Forelimb muscle (tissue), 1 donor: ENCODE measurements around the gene RGS19. TPM values are rescaled to one million over a fixed set of nuclear protein-coding genes. Genes with fewer than 3 reads are reported as not detected.

Experiments
- DNase-seq: peaks from one replicate; pipeline ENCODE4 v3.0.0-alpha.2; 2013; ENCODE audit warnings: low read depth
- polyA plus RNA-seq: library from polyadenylated mRNA; unstranded; fragments of 120-200 nt; gene quantifications from one replicate; pipeline ENCODE4 v1.2.1, GENCODE V29; 2013; ENCODE audit not compliant: insufficient read length

Gene RGS19
- polyA plus RNA-seq, 1 donor: 4.7 TPM

DNA sequence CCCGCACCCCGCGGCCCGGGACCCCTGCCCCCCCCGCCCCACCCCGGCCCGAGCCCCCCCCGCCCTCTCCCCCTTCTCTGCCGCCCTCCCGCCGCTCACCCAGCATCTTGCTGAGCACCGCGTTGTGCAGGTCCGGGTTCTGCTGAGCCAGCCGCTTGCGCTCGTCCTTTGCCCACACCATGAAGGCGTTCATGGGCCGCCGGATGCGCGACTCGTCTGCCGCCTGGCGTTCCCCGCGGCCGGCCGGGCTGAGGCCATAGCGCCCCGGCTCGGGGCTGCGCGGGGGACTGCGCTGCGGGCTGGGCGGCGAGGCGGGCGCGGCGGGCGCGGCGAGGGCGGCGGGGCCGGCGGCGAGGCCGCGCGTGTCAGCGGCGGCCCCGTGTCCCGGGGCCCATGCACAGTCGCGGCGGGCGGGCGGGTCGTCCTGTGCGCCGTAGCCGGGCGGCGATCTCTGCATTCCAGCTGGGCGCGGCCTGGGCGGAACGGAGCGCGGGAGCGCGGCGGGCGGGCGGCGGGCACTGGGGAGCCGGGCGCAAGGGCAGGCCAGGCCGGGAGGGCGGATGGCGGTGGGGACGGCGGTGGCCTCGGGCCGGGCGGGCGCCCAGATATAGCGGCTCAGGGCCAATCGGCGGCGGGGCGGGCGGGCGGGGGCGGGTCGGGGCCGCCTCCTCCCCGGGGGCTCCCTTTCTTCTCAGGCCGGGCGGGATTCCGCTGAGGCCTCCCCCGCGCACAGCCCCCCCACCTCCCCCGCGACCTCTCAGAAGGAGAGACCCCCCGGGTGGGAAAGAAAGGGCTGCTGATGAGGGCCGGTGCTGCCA, 30.0 kb downstream of the RGS19 start, which contains the start of gene SOX18:
Gene SOX18 (minus strand): TSS at position 580 of the 818 bp plus-strand sequence. CDS start 123 bp downstream, at position 457.
- DNase-seq: no peak

DNA sequence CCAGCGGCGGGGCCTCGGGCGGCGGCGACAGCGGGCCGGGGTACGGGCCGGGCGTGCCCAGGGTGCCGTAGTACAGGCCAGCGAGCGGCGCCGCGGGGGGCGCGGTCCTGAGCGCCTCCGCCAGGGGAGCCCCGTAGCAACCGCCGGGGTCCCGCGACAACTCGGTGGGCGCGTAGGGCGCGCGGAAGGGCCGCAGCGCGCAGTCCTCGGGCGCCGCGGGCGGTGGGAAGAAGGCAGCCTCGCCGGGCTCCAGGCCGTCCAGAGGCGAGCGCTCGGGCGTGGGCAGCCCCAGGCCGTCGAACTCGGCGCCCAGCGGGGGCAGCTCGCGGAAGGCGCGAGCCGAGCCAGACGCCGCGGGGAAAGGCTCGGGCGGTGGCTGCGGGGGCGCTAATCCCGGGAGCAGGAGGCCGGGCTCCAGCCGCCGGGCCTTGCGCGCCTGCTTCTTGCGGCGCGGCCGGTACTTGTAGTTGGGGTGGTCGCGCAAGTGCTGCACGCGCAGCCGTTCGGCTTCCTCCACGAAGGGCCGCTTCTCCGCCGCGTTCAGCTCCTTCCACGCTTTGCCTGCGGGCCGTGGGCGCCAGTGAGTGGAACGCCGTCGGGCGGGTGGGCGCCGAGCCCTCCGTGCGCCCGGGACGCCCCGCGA, 30.8 kb downstream of the RGS19 start:
- DNase-seq: no peak

DNA sequence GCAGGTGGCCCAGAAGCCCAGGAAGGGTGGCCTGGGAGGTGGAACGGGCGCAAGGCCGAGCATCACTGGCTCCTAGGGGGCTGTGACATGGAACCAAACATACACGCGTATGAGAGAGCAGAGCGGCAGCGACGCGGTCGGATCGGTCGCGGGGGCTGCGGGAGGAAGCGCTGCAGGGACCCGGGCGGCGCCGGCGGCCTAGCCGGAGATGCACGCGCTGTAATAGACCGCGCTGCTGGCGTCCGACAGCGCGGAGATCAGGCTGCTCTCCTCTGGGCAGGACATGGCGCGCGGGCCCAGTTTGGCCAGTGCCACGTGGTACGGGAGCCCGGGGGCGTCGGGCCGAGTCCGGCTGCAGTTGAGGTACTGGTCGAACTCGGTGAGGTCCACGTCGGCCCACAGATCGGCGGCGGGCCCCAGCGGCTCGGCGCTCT, 31.3 kb downstream of the RGS19 start:
- DNase-seq: no peak

DNA sequence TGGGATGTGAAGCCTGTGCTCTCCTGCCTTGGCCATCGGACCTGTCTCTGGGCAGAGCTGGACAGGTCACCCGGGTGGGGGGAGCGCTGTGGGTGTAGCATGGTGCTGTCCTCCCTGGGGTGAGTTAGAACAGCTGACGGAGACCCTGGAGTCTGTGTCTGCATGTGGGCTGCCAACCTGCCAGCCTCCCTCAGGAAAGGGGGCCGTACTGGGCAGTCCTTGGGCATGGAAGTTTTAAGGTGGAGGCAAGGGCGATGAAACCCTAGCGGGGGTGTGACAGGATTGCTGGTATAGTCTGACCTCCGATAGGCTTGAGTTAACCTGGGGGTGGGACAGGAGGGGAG, 32.3 kb downstream of the RGS19 start:
- DNase-seq: no peak

DNA sequence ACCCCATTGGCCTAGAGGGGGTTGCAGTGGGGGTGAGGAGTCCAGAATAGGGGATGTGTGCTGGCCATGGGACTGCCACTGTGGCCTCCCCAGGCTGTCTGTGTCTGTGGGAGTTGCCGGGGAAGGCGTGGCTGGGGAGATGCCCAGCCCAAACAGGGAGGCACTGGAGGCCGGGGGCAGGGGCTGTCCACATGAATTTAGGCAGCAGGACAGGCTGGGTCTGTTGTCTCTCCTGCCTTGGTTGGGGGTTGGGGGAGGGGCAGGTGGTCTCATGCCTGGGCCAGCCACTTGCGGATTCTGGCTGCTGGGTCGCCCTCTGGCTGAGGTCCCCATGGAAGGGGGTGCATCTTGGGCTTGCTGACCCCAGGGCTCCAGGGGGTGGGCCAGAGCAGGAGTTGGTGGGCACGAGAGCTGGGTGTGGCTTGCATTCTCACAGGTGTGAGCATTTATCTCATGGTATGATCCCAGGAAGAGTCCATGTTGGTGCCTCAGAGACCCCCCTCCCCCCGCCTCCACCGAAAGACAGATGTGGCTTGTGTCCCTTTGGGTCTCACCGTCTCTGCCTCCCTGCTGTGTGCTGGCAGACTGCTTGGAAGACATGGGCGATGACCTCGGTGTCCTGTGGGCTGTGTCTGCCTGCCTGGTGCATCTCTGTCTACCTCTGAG, 33.8 kb downstream of the RGS19 start:
- no peak for DNase-seq

DNA sequence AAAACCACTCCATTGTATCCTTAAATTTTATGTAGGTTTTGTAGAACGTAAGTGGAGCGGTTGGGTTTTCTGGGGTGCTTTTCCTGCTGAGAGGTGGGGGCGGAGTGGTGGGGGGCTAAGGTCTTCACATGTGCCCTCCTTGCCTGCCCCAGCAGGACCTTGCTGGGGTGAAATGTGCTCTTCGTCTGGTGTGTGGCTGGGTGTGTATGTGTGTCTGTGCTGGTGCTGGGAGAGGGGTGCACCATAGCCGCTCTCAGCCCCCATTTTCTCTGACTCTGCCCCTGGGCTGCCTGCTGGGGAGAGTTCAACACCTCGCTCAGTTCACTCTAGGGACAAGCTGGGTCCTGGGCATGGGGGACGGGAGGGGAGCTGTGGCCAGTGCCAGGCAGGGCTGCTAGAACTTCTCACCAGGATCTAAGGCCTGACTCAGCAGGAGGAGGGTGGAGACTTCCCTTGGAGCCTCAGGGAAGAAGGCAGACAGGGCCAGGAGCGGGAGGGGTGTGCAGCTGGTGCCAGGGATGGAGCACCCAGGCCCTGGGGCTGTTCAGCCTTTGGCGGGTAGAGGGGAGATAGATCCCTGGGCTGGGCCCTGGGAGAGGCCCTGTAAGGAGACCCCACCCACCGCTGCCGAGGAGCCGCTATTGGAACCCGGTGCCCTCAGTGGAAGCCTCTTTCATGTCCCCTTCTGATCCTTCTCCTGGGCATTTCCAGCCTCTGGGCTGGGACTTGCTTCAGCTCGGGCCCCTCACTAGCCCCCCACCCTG, 34.7 kb downstream of the RGS19 start:
- DNase-seq: no peak

DNA sequence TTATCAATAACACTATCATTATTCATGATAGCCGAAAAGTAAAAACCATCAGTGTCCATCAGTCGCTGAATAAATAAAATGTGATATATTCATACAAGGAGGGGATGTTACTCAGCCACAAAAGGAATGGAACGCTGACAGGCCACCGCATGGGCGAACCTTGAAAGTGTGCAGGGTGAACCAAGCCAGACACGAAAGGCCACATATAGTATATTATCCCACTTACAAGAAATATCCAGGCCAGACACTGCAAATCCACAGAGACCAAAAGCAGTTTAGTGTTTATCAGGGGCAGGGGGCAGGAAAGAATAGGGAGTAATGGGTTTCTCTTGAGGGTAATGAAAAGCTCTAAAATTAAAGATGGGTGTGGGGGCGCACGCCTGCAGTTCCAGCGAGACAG, 35.5 kb downstream of the RGS19 start:
- no peak for DNase-seq

DNA sequence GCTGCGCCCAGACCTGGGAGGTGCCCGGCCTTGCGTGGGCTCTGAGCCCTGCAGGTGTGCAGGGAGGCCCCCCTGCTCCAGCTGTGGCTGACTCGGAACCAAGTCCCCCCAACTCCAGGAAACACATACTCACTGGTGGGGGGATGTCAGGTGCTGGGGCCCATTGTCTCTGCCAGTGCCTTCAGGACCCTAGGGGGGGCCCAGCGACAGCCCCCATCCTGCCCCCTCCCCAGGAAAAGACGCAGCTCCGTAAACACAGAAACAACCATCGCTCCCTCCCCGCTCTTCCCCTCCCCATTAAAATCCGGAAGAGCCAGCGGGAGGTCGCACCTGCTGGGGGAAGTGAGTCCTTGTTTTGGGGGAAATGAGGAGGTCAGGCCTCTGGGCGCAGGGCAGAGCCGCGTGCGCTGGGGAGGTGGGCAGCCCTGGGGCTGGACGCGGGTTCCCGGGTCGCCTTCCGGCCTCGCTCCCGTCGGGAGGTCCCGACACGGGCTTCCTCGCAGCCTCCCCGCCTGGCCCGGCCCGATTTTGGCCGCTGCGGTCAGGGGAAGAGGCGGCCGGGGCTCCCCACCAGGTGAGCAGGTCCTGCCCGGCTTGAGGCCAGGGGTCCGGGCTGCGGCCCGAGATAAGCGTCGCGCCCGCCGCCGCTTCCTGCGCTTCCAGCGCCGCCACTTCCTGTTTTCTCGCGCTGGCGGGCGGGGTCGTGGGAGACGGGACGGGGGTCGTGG, 37.1 kb downstream of the RGS19 start:
- no peak for DNase-seq

DNA sequence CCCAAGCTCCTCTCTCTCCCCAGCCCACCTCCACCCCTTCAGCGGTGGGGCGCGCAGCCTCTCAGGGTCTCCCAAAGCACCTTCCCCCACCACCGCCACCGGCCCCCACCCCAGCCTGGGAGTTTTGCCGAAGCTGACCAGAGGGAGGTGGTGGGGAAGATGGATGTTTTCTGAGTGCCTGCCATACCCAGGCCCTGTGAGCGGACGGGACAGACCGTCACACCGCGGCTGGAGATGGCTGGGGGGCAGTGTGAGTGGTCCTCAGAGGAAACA, 37.6 kb downstream of the RGS19 start:
- DNase-seq: no peak

DNA sequence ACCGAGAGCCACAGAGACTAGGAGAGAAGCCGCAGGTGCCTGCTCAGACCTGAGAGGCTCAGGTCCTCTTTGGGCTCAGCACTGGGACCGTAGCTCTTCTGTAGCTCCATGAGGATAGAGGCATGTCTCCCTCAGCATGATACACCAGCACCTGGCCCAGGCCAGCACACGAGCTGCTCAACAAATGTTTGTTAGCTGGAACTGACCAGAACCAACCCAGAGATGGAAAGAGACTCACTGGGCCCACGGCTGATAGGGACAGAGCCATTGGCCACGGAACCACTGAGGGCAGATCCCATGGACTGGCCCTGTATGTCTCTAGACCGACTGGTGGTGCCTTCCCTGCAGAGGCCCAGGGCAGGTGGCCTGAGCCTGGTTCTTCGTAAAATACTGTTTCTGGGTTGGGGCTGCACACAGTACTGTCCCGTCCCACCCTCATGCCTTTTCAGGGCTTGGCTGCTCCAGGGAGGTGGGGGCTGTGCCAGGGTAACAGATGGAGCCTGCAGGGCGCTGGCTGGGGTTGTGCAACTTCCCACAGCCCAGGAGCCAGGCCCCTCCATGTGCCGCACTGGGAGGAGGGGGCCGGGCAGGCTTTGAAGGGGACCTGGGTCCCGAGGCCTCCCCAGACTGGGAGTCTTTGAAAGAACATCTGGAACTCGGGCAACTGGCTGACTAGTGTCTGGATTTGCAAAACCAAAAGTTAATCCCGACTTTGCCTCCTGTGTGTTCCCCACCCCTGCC, 38.1 kb downstream of the RGS19 start:
- DNase-seq: no peak

DNA sequence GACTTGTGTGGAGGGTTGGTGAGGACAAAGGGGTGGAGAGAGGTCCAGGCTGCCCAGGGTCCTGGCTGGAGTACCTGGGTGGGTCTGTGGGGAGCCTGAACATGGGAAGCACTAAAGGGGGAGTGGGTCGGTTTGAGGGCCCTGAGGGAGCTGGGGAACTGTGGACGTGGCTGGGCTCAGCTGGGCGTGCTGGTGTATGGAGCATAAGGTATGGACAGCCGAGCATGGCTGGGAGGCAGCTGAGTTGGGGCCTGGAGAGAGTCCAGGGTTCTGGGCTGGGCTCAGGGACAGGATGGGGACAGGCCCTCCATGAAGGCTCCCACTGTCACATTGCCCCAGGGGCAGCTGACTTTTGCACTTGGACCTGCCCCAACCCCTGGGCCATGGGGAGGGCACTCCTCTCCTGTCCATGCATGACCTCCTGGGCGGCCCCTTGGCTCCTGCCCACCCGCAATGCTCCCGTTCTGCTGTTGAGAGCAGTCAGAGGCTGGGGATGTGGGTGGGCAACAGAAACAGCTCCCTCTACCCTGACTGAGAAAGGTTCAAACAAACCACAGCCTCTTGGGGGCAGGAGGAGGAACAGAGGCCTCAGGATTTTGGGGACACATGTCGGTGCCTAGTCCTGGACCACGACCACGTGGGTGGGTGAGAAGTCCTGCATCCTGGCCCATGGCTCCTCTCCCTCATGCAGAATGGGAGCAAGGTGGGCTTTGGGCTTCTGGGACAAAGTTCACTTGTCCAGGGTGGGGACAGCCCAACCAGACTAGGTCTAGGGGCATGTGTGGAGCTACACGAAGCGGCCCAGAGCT, 38.9 kb downstream of the RGS19 start:
- no peak for DNase-seq

DNA sequence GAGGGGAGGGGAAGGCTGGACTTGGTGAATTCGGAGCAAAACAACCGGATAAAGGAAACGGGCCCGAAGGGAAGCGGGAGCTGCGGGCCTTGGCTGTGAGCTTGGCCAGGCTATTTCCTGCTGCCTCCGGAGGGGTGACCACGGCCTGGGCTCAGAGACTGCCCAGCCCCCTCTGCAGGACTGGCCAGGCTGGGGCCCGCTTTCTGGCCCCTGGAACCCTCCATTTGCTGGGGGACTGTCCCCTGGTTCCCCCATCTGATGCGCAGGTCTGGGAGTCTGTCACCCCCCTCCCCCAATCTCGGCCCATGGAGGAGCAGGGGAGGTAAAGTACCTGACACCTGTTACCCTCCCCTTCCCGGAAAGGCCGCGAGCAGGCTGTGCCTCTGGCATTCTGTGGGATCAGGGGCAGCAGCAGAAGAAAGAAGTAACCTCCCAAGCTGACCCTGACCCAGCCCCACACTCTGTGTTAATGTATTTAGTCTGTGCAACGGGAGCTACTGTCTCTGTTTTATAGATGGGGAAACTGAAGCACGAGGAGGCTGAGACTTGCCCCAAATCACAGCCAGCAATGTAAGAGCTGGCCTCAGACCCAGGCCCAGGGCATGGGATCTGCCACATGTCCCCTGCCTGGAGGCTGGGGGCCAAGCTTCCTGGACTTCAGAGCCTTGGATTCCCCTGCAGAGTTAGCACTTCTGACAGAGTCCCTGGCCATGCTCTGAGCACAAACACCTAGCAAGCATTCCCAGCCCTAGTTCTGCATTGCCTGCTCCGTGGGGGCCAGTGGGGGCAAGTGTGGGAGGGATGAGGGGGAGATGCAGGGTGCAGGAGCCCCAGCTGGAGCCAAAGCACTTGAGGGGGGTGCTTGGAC, 39.8 kb downstream of the RGS19 start:
- no peak for DNase-seq

DNA sequence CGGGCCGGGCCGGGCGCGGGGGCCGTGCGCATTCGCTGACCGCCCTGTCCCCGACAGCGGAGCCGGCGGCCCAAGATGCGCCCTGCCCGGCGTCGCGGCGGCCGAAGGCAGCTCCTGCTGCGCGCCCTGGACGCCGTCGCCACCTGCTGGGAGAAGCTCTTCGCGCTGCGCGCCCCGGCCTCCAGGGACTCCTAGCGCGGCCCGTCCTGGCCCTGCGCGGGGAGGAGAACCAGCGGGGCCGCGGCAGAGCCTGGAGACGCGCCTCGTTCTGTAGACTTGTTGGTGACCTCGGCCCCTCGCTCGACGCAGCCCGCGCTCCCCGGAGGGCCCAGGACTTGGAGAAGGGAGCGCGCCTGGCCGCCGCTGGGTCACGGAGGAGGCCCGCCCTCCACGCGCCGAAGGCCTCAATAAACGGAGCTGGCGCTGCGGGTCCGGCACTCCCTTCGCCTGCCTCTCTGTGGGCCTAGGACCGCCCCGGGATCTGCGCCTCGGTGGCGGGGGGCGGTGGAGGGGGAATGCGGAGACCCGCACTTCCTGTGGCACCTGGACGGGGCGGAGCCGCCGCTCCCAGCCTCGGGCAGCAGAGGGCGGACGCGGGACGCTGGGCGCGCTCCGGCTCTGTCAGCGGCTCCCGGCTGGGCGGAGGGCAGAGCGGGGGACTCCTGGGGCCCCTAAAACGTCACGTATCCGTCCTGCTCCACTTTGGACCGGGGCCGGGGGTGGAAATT, 40.6 kb downstream of the RGS19 start:
- DNase-seq: no peak

DNA sequence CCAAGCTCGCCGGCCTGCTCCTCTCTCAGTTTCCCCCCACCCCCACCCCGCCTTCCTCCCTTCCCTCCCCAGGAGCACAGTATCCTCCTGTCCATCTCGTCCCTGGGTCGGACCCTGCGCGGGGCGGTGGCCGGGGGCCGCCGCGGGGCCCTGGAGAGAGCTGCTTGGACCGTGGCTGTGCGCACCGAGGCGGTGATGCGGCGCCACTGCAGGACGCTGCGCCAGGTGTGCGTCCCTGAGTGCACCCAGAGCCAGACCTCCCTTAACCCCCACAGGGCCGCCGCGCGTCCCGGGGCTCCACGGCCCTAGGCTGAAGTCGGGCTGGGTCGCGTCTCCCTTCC, 41.1 kb downstream of the RGS19 start:
- no peak for DNase-seq

DNA sequence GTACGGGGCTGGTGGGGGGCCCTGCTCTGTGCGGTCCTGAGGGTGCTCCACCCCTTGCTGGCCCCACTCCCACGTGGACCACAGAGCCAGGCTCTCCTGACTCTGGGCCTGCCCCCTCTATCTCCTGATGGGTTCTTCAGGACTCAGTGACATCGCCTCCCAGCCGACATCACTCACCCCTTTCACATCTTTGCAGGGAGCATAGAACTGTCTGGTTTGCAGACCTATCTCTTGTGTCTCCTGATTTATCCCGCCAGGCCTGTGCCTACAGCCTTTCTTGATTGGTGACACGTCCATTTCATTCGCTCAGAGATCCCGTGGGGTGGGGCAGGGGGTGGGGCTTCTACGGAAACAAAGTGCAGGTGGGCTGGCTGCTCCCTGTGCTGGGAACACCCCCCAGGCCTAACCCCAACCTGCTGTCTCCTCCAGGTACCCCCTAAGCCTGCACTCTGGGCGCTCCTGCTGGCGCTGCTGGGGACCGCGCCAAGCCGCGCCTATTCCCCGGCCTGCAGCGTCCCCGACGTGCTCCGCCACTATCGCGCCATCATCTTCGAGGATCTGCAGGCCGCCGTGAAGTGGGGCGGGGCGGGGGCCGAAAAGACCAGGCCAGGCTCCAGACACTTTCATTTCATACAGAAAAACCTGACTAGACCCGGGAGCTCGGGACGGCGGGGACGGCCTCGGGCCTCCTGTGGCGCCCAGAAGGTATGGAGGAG, 41.7 kb downstream of the RGS19 start:
- DNase-seq: no peak

DNA sequence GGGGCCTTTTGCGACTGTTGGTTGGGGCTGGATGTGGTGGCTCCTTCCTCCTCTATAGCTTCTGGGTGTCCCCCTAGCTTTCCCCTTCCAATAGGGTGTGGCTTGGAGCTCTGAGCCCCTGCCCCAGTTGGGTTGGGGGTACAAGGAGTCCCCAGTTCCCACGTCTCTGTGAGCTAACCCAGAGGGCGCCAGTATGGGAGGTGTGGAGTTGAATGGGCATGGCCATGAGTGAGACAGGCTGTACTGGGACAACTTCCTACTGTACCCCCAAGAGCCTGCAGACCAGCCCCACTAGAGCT, 42.2 kb downstream of the RGS19 start:
- no peak for DNase-seq

DNA sequence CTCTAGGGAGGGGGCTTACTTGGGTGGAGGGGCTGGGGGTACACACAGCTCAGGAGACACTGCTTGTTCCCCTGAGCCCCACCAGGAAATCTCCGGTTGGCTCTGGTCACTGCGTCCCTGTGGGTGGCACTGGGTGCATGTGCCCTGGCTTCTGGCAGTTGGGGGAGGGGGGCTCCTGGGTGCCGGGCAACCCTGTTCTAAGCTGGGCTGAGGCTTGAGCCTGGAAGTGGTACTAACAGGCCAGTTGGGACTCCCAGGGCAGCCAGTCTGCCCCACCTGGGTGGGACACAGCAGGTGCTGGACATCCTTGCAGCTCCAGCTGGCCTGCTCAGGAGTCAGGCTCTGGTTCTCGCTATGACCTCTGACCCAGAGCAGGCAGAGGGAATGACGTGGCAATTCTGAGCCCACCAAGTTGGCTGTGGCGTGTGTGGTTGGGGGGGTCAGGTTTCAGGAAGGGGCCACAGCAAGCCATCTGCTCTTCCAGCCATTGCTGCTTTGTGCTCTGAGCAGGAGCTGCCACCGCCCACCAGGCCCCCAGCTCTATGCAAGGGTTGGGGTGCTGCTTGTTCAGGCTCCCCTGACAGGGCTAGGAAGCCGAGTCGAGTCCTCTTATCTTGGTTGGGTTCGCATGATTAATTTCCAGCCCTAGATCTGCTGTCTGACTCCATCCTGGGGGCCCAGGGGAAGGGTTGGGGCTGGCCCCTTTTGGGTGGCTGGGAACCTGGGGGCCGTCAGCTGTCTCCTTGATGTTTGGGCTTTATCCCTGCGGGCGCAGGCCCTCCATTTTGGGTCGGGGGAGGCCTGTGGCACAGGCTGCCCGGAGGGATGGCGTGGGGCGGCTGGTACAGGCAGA, 42.7 kb downstream of the RGS19 start:
- DNase-seq: no peak
